GM23338 (cell line): ENCODE data around the gene GPR176.

Experiments
- CREB1 ChIP-seq: fragments of 250-450 bp; sonication (Bioruptor Pico); IDR thresholded peaks from 2 replicates; pipeline ENCODE4 v1.5.0; 2020; ENCODE audit warnings: low read depth, mild to moderate bottlenecking, moderate library complexity
- EZH2 ChIP-seq: fragments of 200-600 bp; sonication (generic); IDR thresholded peaks from one replicate; pipeline ENCODE4 v1.8.0; 2017; ENCODE audit warnings: antibody characterized with exemption, mild to moderate bottlenecking, low read depth; ENCODE audit not compliant: unreplicated experiment
- EZH2phosphoT487 ChIP-seq: fragments of 200-600 bp; sonication (generic); IDR thresholded peaks from one replicate; pipeline ENCODE4 v1.8.1; 2018; ENCODE audit warnings: antibody characterized with exemption; ENCODE audit not compliant: unreplicated experiment
- JUNB ChIP-seq: IDR thresholded peaks from one replicate; pipeline ENCODE4 v1.6.1; 2016; ENCODE audit warnings: antibody characterized with exemption; ENCODE audit not compliant: unreplicated experiment
- NANOG ChIP-seq: IDR thresholded peaks from 2 replicates; pipeline ENCODE4 v1.6.1; 2016; ENCODE audit warnings: antibody characterized with exemption, borderline replicate concordance
- POLR2AphosphoS5 ChIP-seq: IDR thresholded peaks from 2 replicates; pipeline ENCODE4 v1.6.1; 2016; ENCODE audit warnings: antibody characterized with exemption, low read depth
- ZNF114 ChIP-seq: fragments of 250-450 bp; sonication (Bioruptor Pico); IDR thresholded peaks from 2 replicates; pipeline ENCODE4 v1.5.0; 2020; ENCODE audit warnings: mild to moderate bottlenecking, moderate library complexity
- ZNF331 ChIP-seq: fragments of 250-450 bp; sonication (Bioruptor Pico); IDR thresholded peaks from 2 replicates; pipeline ENCODE4 v1.5.0; 2020; ENCODE audit warnings: low read depth, mild to moderate bottlenecking, moderate library complexity
- TF ChIP-seq, protein P1 (sequence below), 2 experiments: fragments of 200-600 bp in 1 of 2; sonication (generic) in 1 of 2; conservative IDR thresholded peaks; 2 replicates each; pipeline versions ENCODE4 v1.5.1 to v1.6.1; 2016 to 2017; ENCODE audit warnings: antibody characterized with exemption in 2 of 2, low read depth in 2 of 2, mild to moderate bottlenecking in 2 of 2, moderate library complexity in 1 of 2
- TF ChIP-seq, protein P2 (sequence below): IDR thresholded peaks from one replicate; pipeline ENCODE4 v1.6.1; 2018; ENCODE audit warnings: antibody characterized with exemption; ENCODE audit not compliant: unreplicated experiment
- TF ChIP-seq, protein P3 (sequence below): IDR thresholded peaks from 2 replicates; pipeline ENCODE4 v1.6.1; 2016; ENCODE audit warnings: antibody characterized with exemption

DNA sequence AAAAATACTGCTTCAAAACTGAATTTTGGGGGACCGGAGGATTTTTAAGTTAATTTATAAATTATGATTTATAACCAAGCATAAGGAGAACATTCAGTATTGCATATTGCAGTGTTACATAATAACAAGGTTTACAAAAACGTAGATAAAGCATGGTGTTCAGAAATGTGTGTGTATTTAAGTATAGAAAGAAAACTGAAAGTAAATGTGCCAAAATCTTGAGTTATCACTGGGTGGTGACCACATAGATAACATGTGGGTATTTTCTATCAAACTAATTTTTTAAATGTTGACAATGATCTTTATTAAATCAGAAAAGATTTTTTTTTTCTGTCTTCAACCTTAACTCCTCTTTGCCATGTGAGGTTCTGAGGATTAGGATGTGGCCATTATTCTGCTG, 46.5 kb upstream of the GPR176 start:
- TF ChIP-seq, protein P1, sequence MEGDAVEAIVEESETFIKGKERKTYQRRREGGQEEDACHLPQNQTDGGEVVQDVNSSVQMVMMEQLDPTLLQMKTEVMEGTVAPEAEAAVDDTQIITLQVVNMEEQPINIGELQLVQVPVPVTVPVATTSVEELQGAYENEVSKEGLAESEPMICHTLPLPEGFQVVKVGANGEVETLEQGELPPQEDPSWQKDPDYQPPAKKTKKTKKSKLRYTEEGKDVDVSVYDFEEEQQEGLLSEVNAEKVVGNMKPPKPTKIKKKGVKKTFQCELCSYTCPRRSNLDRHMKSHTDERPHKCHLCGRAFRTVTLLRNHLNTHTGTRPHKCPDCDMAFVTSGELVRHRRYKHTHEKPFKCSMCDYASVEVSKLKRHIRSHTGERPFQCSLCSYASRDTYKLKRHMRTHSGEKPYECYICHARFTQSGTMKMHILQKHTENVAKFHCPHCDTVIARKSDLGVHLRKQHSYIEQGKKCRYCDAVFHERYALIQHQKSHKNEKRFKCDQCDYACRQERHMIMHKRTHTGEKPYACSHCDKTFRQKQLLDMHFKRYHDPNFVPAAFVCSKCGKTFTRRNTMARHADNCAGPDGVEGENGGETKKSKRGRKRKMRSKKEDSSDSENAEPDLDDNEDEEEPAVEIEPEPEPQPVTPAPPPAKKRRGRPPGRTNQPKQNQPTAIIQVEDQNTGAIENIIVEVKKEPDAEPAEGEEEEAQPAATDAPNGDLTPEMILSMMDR (conservative IDR thresholded peaks at IDR 0.05; ENCODE audit: low read depth in 2 of 2) = no peak
- no peak for TF ChIP-seq EZH2
- no peak for TF ChIP-seq EZH2phosphoT487
- TF ChIP-seq CREB1 = no peak
- TF ChIP-seq NANOG = no peak
- TF ChIP-seq, protein P2, sequence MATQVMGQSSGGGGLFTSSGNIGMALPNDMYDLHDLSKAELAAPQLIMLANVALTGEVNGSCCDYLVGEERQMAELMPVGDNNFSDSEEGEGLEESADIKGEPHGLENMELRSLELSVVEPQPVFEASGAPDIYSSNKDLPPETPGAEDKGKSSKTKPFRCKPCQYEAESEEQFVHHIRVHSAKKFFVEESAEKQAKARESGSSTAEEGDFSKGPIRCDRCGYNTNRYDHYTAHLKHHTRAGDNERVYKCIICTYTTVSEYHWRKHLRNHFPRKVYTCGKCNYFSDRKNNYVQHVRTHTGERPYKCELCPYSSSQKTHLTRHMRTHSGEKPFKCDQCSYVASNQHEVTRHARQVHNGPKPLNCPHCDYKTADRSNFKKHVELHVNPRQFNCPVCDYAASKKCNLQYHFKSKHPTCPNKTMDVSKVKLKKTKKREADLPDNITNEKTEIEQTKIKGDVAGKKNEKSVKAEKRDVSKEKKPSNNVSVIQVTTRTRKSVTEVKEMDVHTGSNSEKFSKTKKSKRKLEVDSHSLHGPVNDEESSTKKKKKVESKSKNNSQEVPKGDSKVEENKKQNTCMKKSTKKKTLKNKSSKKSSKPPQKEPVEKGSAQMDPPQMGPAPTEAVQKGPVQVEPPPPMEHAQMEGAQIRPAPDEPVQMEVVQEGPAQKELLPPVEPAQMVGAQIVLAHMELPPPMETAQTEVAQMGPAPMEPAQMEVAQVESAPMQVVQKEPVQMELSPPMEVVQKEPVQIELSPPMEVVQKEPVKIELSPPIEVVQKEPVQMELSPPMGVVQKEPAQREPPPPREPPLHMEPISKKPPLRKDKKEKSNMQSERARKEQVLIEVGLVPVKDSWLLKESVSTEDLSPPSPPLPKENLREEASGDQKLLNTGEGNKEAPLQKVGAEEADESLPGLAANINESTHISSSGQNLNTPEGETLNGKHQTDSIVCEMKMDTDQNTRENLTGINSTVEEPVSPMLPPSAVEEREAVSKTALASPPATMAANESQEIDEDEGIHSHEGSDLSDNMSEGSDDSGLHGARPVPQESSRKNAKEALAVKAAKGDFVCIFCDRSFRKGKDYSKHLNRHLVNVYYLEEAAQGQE = no peak
- TF ChIP-seq POLR2AphosphoS5 = no peak
- TF ChIP-seq JUNB = no peak
- TF ChIP-seq, protein P3, sequence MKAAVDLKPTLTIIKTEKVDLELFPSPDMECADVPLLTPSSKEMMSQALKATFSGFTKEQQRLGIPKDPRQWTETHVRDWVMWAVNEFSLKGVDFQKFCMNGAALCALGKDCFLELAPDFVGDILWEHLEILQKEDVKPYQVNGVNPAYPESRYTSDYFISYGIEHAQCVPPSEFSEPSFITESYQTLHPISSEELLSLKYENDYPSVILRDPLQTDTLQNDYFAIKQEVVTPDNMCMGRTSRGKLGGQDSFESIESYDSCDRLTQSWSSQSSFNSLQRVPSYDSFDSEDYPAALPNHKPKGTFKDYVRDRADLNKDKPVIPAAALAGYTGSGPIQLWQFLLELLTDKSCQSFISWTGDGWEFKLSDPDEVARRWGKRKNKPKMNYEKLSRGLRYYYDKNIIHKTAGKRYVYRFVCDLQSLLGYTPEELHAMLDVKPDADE = no peak
- TF ChIP-seq ZNF331 (CRISPR knock-in tag) = no peak
- TF ChIP-seq ZNF114 = no peak
